ENCODE results near the gene SCGN.

SCGN gene

DNA sequence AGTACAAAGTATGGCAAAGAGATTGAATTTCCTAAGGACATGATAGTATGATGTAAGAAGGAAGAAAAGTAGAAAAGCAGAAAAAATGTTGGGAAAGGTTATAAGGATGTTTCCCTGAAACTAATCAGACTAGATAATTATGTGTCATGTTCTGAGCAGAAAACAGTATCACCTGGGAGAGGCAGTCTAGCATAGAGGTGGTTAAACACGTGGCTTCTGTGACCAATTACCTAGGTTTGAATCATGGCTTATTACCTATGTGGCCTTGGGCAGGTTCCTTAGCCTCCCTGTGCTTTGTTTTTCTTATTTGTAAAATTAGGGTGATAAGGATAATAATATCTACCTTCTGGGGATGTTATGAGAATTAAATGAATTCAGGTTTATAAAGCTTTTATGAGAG is 38.0 kb downstream of the SCGN start:
- Histone ChIP-seq H3K9me2 (replicated peaks; ENCODE audit: low read depth, low read length) (no peaks in the 10 kb centered on the region), H3K9me3 (ENCODE audit: insufficient read depth, low read depth, low read length) (no peaks in the 10 kb centered on the region), H2AFZ (ENCODE audit: low read length) (no peak overlapping the region), H3K36me3 (ENCODE audit: insufficient read depth, low read length) (no peaks in the 10 kb centered on the region), H4K20me1 (ENCODE audit: insufficient read depth, low read length, poor library complexity, severe bottlenecking) (no peaks in the 10 kb centered on the region), H3K27me3 (ENCODE audit: insufficient read depth, low read length, poor library complexity, severe bottlenecking) (no peaks in the 10 kb centered on the region), H3K4me1 (ENCODE audit: insufficient read depth, low read length, poor library complexity, severe bottlenecking) (no peaks in the 10 kb centered on the region), H3K9ac (ENCODE audit: low read depth, low read length, poor library complexity, severe bottlenecking) (no peak overlapping the region), H3K79me2 (ENCODE audit: insufficient read depth, low read length) (no peaks in the 10 kb centered on the region), H3K4me2 (ENCODE audit: low read depth, low read length, poor library complexity, severe bottlenecking) (no peak overlapping the region), H3K4me3 (ENCODE audit: low read length, poor library complexity, severe bottlenecking) (no peak overlapping the region), H3F3A (ENCODE audit: low read depth) (no peaks in the 10 kb centered on the region)
- TF ChIP-seq, protein P1, sequence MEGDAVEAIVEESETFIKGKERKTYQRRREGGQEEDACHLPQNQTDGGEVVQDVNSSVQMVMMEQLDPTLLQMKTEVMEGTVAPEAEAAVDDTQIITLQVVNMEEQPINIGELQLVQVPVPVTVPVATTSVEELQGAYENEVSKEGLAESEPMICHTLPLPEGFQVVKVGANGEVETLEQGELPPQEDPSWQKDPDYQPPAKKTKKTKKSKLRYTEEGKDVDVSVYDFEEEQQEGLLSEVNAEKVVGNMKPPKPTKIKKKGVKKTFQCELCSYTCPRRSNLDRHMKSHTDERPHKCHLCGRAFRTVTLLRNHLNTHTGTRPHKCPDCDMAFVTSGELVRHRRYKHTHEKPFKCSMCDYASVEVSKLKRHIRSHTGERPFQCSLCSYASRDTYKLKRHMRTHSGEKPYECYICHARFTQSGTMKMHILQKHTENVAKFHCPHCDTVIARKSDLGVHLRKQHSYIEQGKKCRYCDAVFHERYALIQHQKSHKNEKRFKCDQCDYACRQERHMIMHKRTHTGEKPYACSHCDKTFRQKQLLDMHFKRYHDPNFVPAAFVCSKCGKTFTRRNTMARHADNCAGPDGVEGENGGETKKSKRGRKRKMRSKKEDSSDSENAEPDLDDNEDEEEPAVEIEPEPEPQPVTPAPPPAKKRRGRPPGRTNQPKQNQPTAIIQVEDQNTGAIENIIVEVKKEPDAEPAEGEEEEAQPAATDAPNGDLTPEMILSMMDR (conservative IDR thresholded peaks at IDR 0.05; ENCODE audit: low read length), result no peak
- no peak for TF ChIP-seq EZH2phosphoT487 (IDR thresholded peaks at IDR 0.05; ENCODE audit: borderline replicate concordance)

DNA sequence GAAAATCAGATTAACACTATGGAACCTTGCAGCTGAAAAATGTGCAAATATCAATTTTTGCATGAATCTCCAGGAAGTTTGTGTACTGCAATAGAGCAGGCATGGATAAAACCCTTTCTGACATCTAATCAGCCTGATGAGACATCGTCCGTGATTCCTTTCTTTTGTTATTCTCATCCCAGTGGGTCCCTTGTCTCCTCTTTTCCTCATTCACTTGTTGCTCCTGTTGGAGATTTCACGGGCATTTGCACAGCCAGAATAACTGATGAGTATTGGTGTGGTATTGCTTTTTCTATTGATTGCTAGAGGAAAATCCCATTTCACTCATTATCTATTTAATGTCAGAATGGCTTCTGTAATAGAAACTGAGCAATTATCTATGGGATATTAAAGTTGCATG is 39.9 kb downstream of the SCGN start:
- no peak overlapping the region for H2AFZ ChIP-seq (ENCODE audit: low read length)
- TF ChIP-seq, protein P1 (conservative IDR thresholded peaks at IDR 0.05; ENCODE audit: low read length), result no peak
- no peak for TF ChIP-seq EZH2phosphoT487 (IDR thresholded peaks at IDR 0.05; ENCODE audit: borderline replicate concordance)
- no peak overlapping the region for H3K9ac ChIP-seq (ENCODE audit: low read depth, low read length, poor library complexity, severe bottlenecking)
- H3F3A ChIP-seq (ENCODE audit: low read depth), result no peaks in the 10 kb centered on the region
- no peaks in the 10 kb centered on the region for H3K9me2 ChIP-seq (replicated peaks; ENCODE audit: low read depth, low read length)
- H3K4me3 ChIP-seq (ENCODE audit: low read length, poor library complexity, severe bottlenecking), result no peak overlapping the region
- H3K79me2 ChIP-seq (ENCODE audit: insufficient read depth, low read length), result no peaks in the 10 kb centered on the region
- no peaks in the 10 kb centered on the region for H3K27me3 ChIP-seq (ENCODE audit: insufficient read depth, low read length, poor library complexity, severe bottlenecking)
- no peaks in the 10 kb centered on the region for H4K20me1 ChIP-seq (ENCODE audit: insufficient read depth, low read length, poor library complexity, severe bottlenecking)
- H3K4me2 ChIP-seq (ENCODE audit: low read depth, low read length, poor library complexity, severe bottlenecking), result no peak overlapping the region
- H3K36me3 ChIP-seq (ENCODE audit: insufficient read depth, low read length), result no peaks in the 10 kb centered on the region
- H3K4me1 ChIP-seq (ENCODE audit: insufficient read depth, low read length, poor library complexity, severe bottlenecking), result no peaks in the 10 kb centered on the region
- no peaks in the 10 kb centered on the region for H3K9me3 ChIP-seq (ENCODE audit: insufficient read depth, low read depth, low read length)

DNA sequence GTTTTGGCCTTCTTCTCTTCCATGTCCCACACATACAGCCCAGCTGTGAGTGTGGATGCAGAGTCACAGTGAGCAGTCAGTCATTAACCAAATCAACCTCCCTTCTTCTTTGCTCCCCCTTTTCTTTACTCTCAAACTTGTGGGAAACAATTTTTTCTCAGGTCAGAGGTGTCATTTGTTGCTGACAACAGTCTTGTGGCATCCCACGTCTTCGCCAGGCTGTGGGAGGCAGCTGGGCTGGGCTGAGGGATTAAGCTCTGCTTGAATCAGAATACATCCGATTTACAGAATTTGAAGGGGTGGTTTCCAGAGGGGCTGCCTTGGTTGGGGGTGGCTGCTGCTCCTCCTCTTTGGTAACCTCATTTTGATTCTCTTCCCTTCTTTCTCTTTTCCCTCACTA is 40.5 kb downstream of the SCGN start:
- Histone ChIP-seq H3K79me2 (ENCODE audit: insufficient read depth, low read length) (no peaks in the 10 kb centered on the region), H3K4me3 (ENCODE audit: low read length, poor library complexity, severe bottlenecking) (no peak overlapping the region), H3K27me3 (ENCODE audit: insufficient read depth, low read length, poor library complexity, severe bottlenecking) (no peaks in the 10 kb centered on the region), H3K9me3 (ENCODE audit: insufficient read depth, low read depth, low read length) (no peaks in the 10 kb centered on the region), H3K4me1 (ENCODE audit: insufficient read depth, low read length, poor library complexity, severe bottlenecking) (no peaks in the 10 kb centered on the region), H2AFZ (ENCODE audit: low read length) (no peak overlapping the region), H3K9ac (ENCODE audit: low read depth, low read length, poor library complexity, severe bottlenecking) (no peak overlapping the region), H3K4me2 (ENCODE audit: low read depth, low read length, poor library complexity, severe bottlenecking) (no peak overlapping the region), H3K36me3 (ENCODE audit: insufficient read depth, low read length) (no peaks in the 10 kb centered on the region), H3K9me2 (replicated peaks; ENCODE audit: low read depth, low read length) (no peaks in the 10 kb centered on the region), H4K20me1 (ENCODE audit: insufficient read depth, low read length, poor library complexity, severe bottlenecking) (no peaks in the 10 kb centered on the region), H3F3A (ENCODE audit: low read depth) (no peaks in the 10 kb centered on the region)
- TF ChIP-seq, protein P1 (conservative IDR thresholded peaks at IDR 0.05; ENCODE audit: low read length), result no peak
- no peak for TF ChIP-seq EZH2phosphoT487 (IDR thresholded peaks at IDR 0.05; ENCODE audit: borderline replicate concordance)

Data from Loucy (cell line).